Endodermal cell (in vitro differentiated cells): Measurements from ENCODE around the gene PECR. TPM values are rescaled to one million over a fixed set of nuclear protein-coding genes. Genes with fewer than 3 reads are reported as not detected.

Experiments
- DNase-seq: peaks from one replicate; pipeline ENCODE4 v3.0.0-alpha.2; 2017
- H3K27ac ChIP-seq: 2 replicates; pipeline ENCODE4 v1.5.1; 2013; ENCODE audit warnings: mild to moderate bottlenecking, low read depth, low read length, moderate library complexity
- H3K27me3 ChIP-seq: 2 replicates; pipeline ENCODE4 v1.6.1; 2013; ENCODE audit warnings: mild to moderate bottlenecking, low read length, moderate library complexity; ENCODE audit not compliant: insufficient read depth, control insufficient read depth, poor library complexity, severe bottlenecking
- H3K36me3 ChIP-seq: 2 replicates; pipeline ENCODE4 v1.7.0; 2013; ENCODE audit warnings: mild to moderate bottlenecking, low read length, moderate library complexity; ENCODE audit not compliant: control insufficient read depth, insufficient read depth
- H3K4me1 ChIP-seq: one replicate; pipeline ENCODE4 v1.7.0; 2013; ENCODE audit warnings: low read length; ENCODE audit not compliant: control insufficient read depth, insufficient read depth
- H3K4me3 ChIP-seq: 2 replicates; pipeline ENCODE4 v1.5.1; 2013; ENCODE audit warnings: mild to moderate bottlenecking, low read length, moderate library complexity
- H3K9ac ChIP-seq: 2 replicates; pipeline ENCODE4 v1.6.1; 2013; ENCODE audit warnings: mild to moderate bottlenecking, low read length, moderate library complexity; ENCODE audit not compliant: poor library complexity, severe bottlenecking; ENCODE audit errors: extremely low read depth
- H3K9me3 ChIP-seq: 2 replicates; pipeline ENCODE4 v1.6.1; 2013; ENCODE audit warnings: mild to moderate bottlenecking, low read length, moderate library complexity; ENCODE audit not compliant: control insufficient read depth
- H3K27ac Mint-ChIP-seq: 2 replicates; pipeline ENCODE4 v1.8.0; 2020; ENCODE audit warnings: mixed read lengths
- H3K27me3 Mint-ChIP-seq: 2 replicates; pipeline ENCODE4 v1.8.0; 2021; ENCODE audit warnings: mild to moderate bottlenecking, mixed read lengths; ENCODE audit not compliant: insufficient read depth
- H3K36me3 Mint-ChIP-seq: 2 replicates; pipeline ENCODE4 v1.8.0; 2020; ENCODE audit warnings: low read depth, mixed read lengths
- H3K4me1 Mint-ChIP-seq: 2 replicates; pipeline ENCODE4 v1.8.0; 2020; ENCODE audit warnings: mixed read lengths
- H3K4me3 Mint-ChIP-seq: 2 replicates; pipeline ENCODE4 v1.8.0; 2020; ENCODE audit warnings: mild to moderate bottlenecking, moderate library complexity, mixed read lengths
- H3K9me3 Mint-ChIP-seq: 2 replicates; pipeline ENCODE4 v1.8.0; 2020; ENCODE audit warnings: mild to moderate bottlenecking, mixed read lengths
- WGBS, 2 experiments: methylation state at CpG; one replicate each; pipeline versions ENCODE4 v1.1.5 to v1.1.7; 2013; ENCODE audit warnings: missing lambda C conversion rate in 2 of 2, mixed read lengths in 1 of 2; ENCODE audit not compliant: insufficient coverage in 1 of 2, insufficient read length in 1 of 2; 5-methylcytosine and 5-hydroxymethylcytosine counted together
- total RNA-seq, 2 donors: library from RNA; stranded (reverse); fragmentation: NEBNext Ultra II Directional in 1 of 2; extraction: Animal tissue kit (Norgen Biotek cat#: 25700) in 1 of 2; gene quantifications; 2 replicates in 1 of 2; 3 replicates in 1 of 2; pipeline ENCODE4 v1.2.1, GENCODE V29; 2021
- TF ChIP-seq, protein P1 (sequence below): fragments of 200-600 bp; sonication (generic); conservative IDR thresholded peaks from 2 replicates; pipeline ENCODE4 v1.5.0; 2021; ENCODE audit warnings: antibody characterized with exemption, mild to moderate bottlenecking

PECR gene
- total RNA-seq, 2 donors from 2014 or later, result 12.5 to 17.0 TPM

DNA sequence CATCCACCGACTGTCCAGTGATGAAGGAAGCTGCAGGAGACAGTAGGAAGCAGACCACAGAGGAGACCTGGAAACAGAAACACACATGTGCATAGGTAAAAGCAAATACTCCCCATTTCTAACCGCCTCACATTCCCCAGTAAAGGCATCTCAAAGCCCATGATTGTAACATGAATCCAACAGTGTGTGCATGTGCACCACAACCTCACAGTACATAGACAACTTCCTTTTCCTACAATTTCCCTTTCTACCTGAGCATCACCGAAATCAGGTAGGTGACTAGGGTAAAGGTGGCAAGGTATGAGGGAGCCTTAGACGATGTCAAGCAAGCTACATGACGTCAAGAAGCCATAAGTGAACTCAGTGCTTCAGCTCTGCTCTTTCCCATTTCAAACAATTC is 37.7 kb downstream of the PECR start:
- H3K27ac Mint-ChIP-seq, result no peak overlapping the region
- TF ChIP-seq, protein P1, sequence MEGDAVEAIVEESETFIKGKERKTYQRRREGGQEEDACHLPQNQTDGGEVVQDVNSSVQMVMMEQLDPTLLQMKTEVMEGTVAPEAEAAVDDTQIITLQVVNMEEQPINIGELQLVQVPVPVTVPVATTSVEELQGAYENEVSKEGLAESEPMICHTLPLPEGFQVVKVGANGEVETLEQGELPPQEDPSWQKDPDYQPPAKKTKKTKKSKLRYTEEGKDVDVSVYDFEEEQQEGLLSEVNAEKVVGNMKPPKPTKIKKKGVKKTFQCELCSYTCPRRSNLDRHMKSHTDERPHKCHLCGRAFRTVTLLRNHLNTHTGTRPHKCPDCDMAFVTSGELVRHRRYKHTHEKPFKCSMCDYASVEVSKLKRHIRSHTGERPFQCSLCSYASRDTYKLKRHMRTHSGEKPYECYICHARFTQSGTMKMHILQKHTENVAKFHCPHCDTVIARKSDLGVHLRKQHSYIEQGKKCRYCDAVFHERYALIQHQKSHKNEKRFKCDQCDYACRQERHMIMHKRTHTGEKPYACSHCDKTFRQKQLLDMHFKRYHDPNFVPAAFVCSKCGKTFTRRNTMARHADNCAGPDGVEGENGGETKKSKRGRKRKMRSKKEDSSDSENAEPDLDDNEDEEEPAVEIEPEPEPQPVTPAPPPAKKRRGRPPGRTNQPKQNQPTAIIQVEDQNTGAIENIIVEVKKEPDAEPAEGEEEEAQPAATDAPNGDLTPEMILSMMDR, result no peak
- Histone ChIP-seq H3K36me3 (peaks cover 29% of the 10 kb centered on the region), H3K9me3 (no peaks in the 10 kb centered on the region), H3K27ac (no peak overlapping the region), H3K4me1 (peaks cover 5% of the 10 kb centered on the region), H3K4me3 (no peak overlapping the region), H3K27me3 (no peaks in the 10 kb centered on the region), H3K9ac (no peak overlapping the region)
- WGBS, 2 experiments, result 82 to 96% methylated on average over 4 to 5 of the region's 5 CpGs
- no peaks in the 10 kb centered on the region for H3K27me3 Mint-ChIP-seq
- peaks cover 19% of the 10 kb centered on the region for H3K36me3 Mint-ChIP-seq
- no peak overlapping the region for H3K4me3 Mint-ChIP-seq
- H3K4me1 Mint-ChIP-seq, result peaks cover 10% of the 10 kb centered on the region
- DNase-seq, result no peak
- H3K9me3 Mint-ChIP-seq, result no peaks in the 10 kb centered on the region

DNA sequence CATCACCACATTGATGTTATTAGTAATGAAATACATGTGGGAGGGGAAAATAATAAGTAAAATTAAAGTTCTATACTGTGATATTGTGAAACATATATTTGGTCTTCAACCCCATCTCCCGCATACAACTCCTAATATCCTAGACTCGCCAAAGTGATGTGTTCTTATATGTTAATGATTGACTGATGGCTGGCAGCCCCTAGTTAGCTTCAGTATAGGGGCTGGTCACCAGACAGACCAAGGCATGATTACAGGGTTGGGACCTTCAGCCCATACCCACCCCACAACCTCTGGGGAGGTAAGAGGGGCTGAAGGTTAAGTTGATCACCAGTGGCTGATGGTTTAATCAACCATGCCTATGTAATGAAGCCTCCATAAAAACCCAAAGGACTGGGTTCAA is 40.2 kb downstream of the PECR start:
- peaks cover 21% of the 10 kb centered on the region for H3K36me3 ChIP-seq
- H3K9me3 ChIP-seq, result no peaks in the 10 kb centered on the region
- TF ChIP-seq, protein P1, result no peak
- H3K4me1 ChIP-seq, result peaks cover 5% of the 10 kb centered on the region
- H3K27me3 ChIP-seq, result no peaks in the 10 kb centered on the region
- Mint-ChIP-seq H3K36me3 (peaks cover 14% of the 10 kb centered on the region), H3K9me3 (no peaks in the 10 kb centered on the region), H3K27ac (no peak overlapping the region), H3K4me3 (no peak overlapping the region), H3K27me3 (no peaks in the 10 kb centered on the region), H3K4me1 (peaks cover 10% of the 10 kb centered on the region)
- DNase-seq, result no peak
- H3K9ac ChIP-seq, result no peak overlapping the region
- H3K4me3 ChIP-seq, result no peak overlapping the region
- WGBS, 2 experiments, result 92% methylated on average over 2 of the region's 2 CpGs; no CpG with 5 or more reads in 1 of the 2 experiments
- H3K27ac ChIP-seq, result no peak overlapping the region

DNA sequence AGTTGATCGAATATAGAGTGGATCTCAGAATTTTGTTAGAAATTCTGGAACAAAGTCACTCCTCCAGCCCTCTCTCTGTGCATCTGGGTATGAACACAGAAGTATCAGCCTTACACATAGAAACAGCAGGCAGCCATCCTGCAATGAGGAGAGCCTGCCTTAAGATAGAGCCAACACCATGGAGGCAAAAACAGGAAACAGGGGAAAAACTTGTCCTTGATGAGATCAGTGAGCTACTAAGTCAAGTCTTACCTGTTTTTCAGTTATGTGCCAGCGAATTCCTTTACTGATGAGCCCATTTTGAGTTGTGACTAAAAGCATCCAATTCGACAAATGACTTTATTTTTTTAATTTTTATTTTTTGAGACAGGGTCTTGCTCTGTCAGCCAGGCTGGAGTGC is 41.7 kb downstream of the PECR start:
- H3K27ac ChIP-seq, result no peak overlapping the region
- H3K4me1 Mint-ChIP-seq, result peaks cover 10% of the 10 kb centered on the region
- peaks cover 5% of the 10 kb centered on the region for H3K4me1 ChIP-seq
- no peak for DNase-seq
- H3K36me3 ChIP-seq, result peaks cover 21% of the 10 kb centered on the region
- no peak overlapping the region for H3K4me3 ChIP-seq
- H3K27ac Mint-ChIP-seq, result no peak overlapping the region
- H3K27me3 ChIP-seq, result no peaks in the 10 kb centered on the region
- H3K9me3 Mint-ChIP-seq, result no peaks in the 10 kb centered on the region
- peaks cover 11% of the 10 kb centered on the region for H3K36me3 Mint-ChIP-seq
- H3K27me3 Mint-ChIP-seq, result no peaks in the 10 kb centered on the region
- WGBS, 2 experiments, result 92 to 94% methylated on average over 3 of the region's 3 CpGs
- H3K9me3 ChIP-seq, result no peaks in the 10 kb centered on the region
- no peak overlapping the region for H3K9ac ChIP-seq
- H3K4me3 Mint-ChIP-seq, result no peak overlapping the region
- TF ChIP-seq, protein P1, result no peak
